MM.1S (cell line): Measurements from ENCODE around the gene TMIGD2.

Experiments
- DNase-seq: peaks from one replicate; pipeline ENCODE4 v3.0.0-alpha.2; 2015
- H2AFZ ChIP-seq: fragments of 300-600 bp; sonication (generic); 2 replicates; pipeline ENCODE4 v1.6.0; 2016; ENCODE audit warnings: antibody characterized with exemption, low read length
- H3F3A ChIP-seq: fragments of 300-600 bp; sonication (generic); 2 replicates; pipeline ENCODE4 v1.6.1; 2016; ENCODE audit warnings: mild to moderate bottlenecking, antibody characterized with exemption, low read length, moderate library complexity, mixed read lengths; ENCODE audit not compliant: insufficient read depth
- H3K27ac ChIP-seq: fragments of 300-600 bp; sonication (generic); 2 replicates; pipeline ENCODE4 v1.5.1; 2016; ENCODE audit warnings: mild to moderate bottlenecking, low read length
- H3K27me3 ChIP-seq: fragments of 300-600 bp; sonication (generic); replicated peaks from 2 replicates; pipeline ENCODE4 v1.6.0; 2016; ENCODE audit warnings: low read length; ENCODE audit not compliant: insufficient read depth
- H3K36me3 ChIP-seq: fragments of 300-600 bp; sonication (generic); replicated peaks from 2 replicates; pipeline ENCODE4 v1.6.1; 2016; ENCODE audit warnings: mild to moderate bottlenecking, low read length, mixed read lengths; ENCODE audit not compliant: insufficient read depth
- H3K4me1 ChIP-seq: fragments of 300-600 bp; sonication (generic); 2 replicates; pipeline ENCODE4 v1.6.1; 2016; ENCODE audit warnings: low read length, mixed read lengths
- H3K4me2 ChIP-seq: fragments of 300-600 bp; sonication (generic); 2 replicates; pipeline ENCODE4 v1.6.0; 2016; ENCODE audit warnings: low read depth, low read length
- H3K4me3 ChIP-seq: fragments of 300-600 bp; sonication (generic); 2 replicates; pipeline ENCODE4 v1.5.1; 2016; ENCODE audit warnings: low read length, mixed read lengths
- H3K79me2 ChIP-seq: fragments of 300-600 bp; sonication (generic); 2 replicates; pipeline ENCODE4 v1.6.1; 2016; ENCODE audit warnings: mixed run types, low read length, mixed read lengths
- H3K9ac ChIP-seq: fragments of 300-600 bp; sonication (generic); 2 replicates; pipeline ENCODE4 v1.6.1; 2016; ENCODE audit warnings: low read length, mixed read lengths
- H3K9me2 ChIP-seq: fragments of 300-600 bp; sonication (generic); replicated peaks from 2 replicates; pipeline ENCODE4 v1.6.1; 2016; ENCODE audit warnings: mild to moderate bottlenecking, low read length, mixed read lengths; ENCODE audit not compliant: insufficient read depth
- H3K9me3 ChIP-seq: fragments of 300-600 bp; sonication (generic); replicated peaks from 2 replicates; pipeline ENCODE4 v1.6.1; 2016; ENCODE audit warnings: mild to moderate bottlenecking, low read length, mixed read lengths; ENCODE audit not compliant: insufficient read depth
- H4K20me1 ChIP-seq: fragments of 300-600 bp; sonication (generic); 2 replicates; pipeline ENCODE4 v1.6.1; 2016; ENCODE audit warnings: mild to moderate bottlenecking, low read length, moderate library complexity, mixed read lengths; ENCODE audit not compliant: insufficient read depth
- CTCF ChIP-seq: fragments of 300-600 bp; sonication (generic); IDR thresholded peaks from 2 replicates; pipeline ENCODE4 v1.5.1; 2016; ENCODE audit warnings: antibody characterized with exemption, low read length, mixed read lengths
- EZH2 ChIP-seq: fragments of 300-600 bp; sonication (generic); optimal IDR thresholded peaks from 2 replicates; pipeline ENCODE3; 2017; ENCODE audit warnings: low read depth, mild to moderate bottlenecking, antibody characterized with exemption, low read length, mixed read lengths
- EZH2phosphoT487 ChIP-seq: fragments of 300-600 bp; sonication (generic); IDR thresholded peaks from 2 replicates; pipeline ENCODE4 v1.6.1; 2018; ENCODE audit warnings: antibody characterized with exemption, low read length

Gene TMIGD2

GRCh38 chr19:4298810-4299550 is 3.2 kb downstream of the TMIGD2 start:
- H3K4me1 ChIP-seq = no peaks in the 10 kb centered on the region
- H3K36me3 ChIP-seq = no peaks in the 10 kb centered on the region
- H3K79me2 ChIP-seq = no peaks in the 10 kb centered on the region
- H3K9me3 ChIP-seq = no peaks in the 10 kb centered on the region
- no peak overlapping the region for H3K9ac ChIP-seq
- peaks cover 81% of the 10 kb centered on the region for H3K27me3 ChIP-seq
- no peaks in the 10 kb centered on the region for H4K20me1 ChIP-seq
- DNase-seq = no peak
- no peaks in the 10 kb centered on the region for H3K9me2 ChIP-seq
- H3K4me3 ChIP-seq = no peak overlapping the region
- TF ChIP-seq EZH2 (no peak), EZH2phosphoT487 (no peak), CTCF (no peak)
- H3K27ac ChIP-seq = no peak overlapping the region
- no peak overlapping the region for H2AFZ ChIP-seq
- H3F3A ChIP-seq = no peaks in the 10 kb centered on the region
- H3K4me2 ChIP-seq = no peak overlapping the region

DNA sequence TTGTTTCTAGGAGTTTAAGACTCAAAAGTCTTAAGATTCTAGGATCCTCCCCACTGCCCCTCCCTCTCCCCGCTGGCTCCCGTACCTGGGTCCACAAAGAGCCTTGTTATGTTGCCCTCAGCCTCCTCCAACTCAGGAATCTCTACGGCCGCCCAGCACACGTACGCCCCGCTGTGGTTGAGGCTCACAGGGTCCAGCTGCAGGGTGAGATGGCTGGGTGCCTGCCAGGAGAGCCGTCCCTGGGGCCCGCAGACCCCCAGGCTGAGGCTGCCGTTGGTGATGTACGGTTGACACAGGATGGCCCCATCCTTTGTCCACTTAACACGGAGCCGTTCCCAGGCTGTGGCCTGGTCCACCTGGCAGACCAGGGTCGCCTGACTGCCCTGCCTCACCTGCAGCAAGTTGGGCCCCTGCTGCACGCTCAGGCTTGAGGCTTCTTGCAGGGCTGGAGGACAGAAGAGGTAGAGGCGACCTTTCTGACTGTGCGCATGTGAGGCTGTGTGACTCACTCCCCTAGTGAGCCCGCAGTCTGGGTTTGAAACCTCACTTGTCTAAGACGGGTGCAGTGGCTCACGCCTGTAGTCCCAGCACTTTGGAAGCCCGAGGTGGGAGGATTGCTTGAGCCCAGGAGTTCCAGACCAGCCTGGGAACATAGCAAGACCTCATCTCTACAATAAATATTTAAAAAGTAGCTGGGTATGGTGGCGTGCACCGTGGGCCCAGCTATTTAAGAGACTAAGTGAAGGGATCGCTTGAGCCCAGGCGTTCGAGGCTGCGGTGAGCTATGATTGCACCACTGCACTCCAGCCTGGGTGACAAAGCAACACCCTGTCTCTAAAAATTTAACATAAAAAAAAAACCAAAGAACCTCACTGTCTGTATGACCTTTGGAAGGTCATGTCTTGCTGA is 4.0 kb downstream of the TMIGD2 start:
- no peak for TF ChIP-seq EZH2
- no peak for TF ChIP-seq CTCF
- no peak for TF ChIP-seq EZH2phosphoT487
- Histone ChIP-seq H3K79me2 (no peaks in the 10 kb centered on the region), H3K9me2 (no peaks in the 10 kb centered on the region), H3K9me3 (no peaks in the 10 kb centered on the region), H3K4me2 (no peak overlapping the region), H3K4me3 (no peak overlapping the region), H2AFZ (no peak overlapping the region), H3K27ac (no peak overlapping the region), H3K36me3 (no peaks in the 10 kb centered on the region), H4K20me1 (no peaks in the 10 kb centered on the region), H3F3A (no peaks in the 10 kb centered on the region), H3K4me1 (no peaks in the 10 kb centered on the region), H3K27me3 (peaks cover 81% of the 10 kb centered on the region), H3K9ac (no peak overlapping the region)
- no peak for DNase-seq

DNA sequence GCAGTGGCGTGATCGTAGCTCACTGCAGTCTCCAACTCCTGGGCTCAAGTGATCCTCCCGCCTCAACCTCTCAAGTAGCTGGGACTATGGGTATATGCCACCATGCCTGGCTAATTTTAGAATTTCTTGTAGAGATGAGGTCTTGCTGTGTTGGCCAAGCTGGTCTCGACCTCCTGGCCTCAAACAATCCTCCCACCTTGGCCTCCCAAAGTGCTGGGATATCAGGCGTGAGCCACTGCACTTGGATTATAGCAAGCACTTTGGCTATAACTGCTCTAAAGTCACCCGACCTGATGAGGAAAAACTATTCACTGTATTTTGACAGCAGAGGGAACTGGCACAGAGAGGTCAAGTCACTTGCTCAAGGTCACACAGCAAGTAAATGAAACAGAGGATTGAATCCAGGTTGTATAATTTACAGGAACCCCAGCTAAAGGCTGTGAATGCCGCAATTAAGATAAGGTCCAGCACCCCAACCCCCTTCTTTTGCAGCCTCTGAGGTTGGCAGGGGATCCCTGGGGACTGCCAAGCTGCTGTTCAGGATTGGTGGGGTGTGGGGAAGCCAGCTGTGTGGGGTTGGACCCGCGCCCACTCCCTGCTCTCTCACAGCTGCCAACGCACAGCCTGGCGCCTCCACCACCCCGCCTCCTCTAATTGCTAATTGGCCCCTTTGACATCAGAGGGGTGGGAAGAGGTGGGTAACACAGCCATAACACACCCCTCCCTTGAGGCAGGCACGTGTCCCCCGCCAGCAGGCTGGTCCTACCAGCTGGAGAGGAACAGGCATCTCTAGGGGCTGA is 6.0 kb downstream of the TMIGD2 start:
- Histone ChIP-seq H3K27me3 (peaks cover 82% of the 10 kb centered on the region), H2AFZ (no peak overlapping the region), H3K4me3 (no peak overlapping the region), H3K4me1 (no peaks in the 10 kb centered on the region), H3F3A (no peaks in the 10 kb centered on the region), H3K79me2 (no peaks in the 10 kb centered on the region), H4K20me1 (no peaks in the 10 kb centered on the region), H3K9me2 (no peaks in the 10 kb centered on the region), H3K4me2 (no peak overlapping the region), H3K27ac (no peak overlapping the region), H3K9ac (no peak overlapping the region), H3K36me3 (no peaks in the 10 kb centered on the region), H3K9me3 (no peaks in the 10 kb centered on the region)
- TF ChIP-seq EZH2 (no peak), EZH2phosphoT487 (no peak), CTCF (no peak)
- DNase-seq = no peak
